ENCODE results near the gene TGDS. TPM values are rescaled to one million over a fixed set of nuclear protein-coding genes. Genes with fewer than 3 reads are reported as not detected.

The TGDS gene
- total and polyA plus RNA-seq, 2 experiments from 2014 or later, result 14.2 to 18.3 TPM

DNA sequence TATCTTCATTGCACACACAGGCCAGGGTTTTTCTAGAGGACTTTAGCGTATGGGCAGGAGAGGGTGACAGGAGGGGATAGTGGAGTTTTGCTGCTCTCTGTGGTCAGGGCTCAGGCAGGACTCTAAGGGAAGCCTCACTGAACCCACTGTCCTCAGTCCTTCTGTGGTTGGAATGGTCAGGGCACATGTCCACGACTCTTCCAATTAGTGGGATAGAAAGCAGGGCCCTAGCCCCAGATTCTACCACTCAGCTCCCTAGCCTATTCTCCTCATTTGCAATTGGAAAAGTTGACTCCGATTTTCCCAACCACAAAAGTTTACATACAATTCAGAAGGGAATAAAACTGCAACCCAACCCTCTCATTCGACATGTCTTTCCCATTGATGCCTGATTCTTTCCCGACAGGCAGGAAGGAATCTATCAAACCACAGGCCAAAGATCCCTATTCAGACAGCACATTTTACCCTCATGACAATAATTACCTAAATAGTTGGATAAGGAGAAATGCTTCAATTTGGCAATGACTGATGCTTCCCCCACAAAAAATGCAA is 38.2 kb downstream of the TGDS start:
- no peaks in the 10 kb centered on the region for H3F3A ChIP-seq (ENCODE audit: insufficient read depth)
- no peak overlapping the region for H3K27ac ChIP-seq
- H3K9me2 ChIP-seq (ENCODE audit: insufficient read depth), result no peaks in the 10 kb centered on the region
- no peak overlapping the region for H3K4me3 ChIP-seq
- H3K4me2 ChIP-seq (ENCODE audit: unreplicated experiment), result no peak overlapping the region
- 77 to 81% methylated on average over 5 of the region's 5 CpGs for WGBS, 2 experiments (ENCODE audit: low coverage in 1 of 2, low lambda C conversion rate in 2 of 2, missing lambda C conversion rate in 2 of 2)
- no peaks in the 10 kb centered on the region for H4K20me1 ChIP-seq (ENCODE audit: insufficient read depth)
- no peak for DNase-seq
- no peak overlapping the region for H3K9ac ChIP-seq
- TF ChIP-seq EZH2 (IDR thresholded peaks at IDR 0.05; ENCODE audit: insufficient read depth, poor library complexity, severe bottlenecking), result no peak
- TF ChIP-seq EZH2phosphoT487 (IDR thresholded peaks at IDR 0.05; ENCODE audit: insufficient read depth, low read depth), result no peak
- no peaks in the 10 kb centered on the region for H3K36me3 ChIP-seq (ENCODE audit: low read depth)
- H3K4me1 ChIP-seq (ENCODE audit: insufficient read depth), result no peaks in the 10 kb centered on the region
- in situ Hi-C loops (cut with MboI), result no loop called here
- H3K9me3 ChIP-seq (ENCODE audit: low read depth), result no peaks in the 10 kb centered on the region
- no peaks in the 10 kb centered on the region for H3K27me3 ChIP-seq (replicated peaks; ENCODE audit: insufficient read depth)
- H2AFZ ChIP-seq, result no peak overlapping the region
- H3K79me2 ChIP-seq (ENCODE audit: insufficient read depth), result no peaks in the 10 kb centered on the region

DNA sequence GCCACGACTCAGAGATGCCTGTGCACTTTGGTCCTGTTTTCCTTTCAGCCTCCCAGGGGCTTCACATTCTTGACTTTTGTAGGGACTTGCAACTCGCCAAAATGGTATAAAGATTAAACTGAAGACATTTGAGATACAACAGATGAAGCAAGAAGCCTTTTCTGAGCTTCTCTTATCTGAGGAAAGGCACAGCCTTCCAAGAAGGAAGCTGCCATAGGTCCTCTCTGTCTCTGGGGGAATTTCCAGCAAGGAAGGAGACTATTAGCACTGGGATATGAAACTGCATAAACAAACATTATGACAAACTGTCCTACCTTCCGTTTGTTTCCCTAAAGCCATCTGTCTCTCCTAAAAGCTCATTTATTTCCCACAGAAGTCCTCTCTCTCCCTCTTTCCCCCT is 39.3 kb downstream of the TGDS start:
- no peak overlapping the region for H3K4me3 ChIP-seq
- in situ Hi-C loops (cut with MboI), result no loop called here
- H3K9ac ChIP-seq, result no peak overlapping the region
- no peaks in the 10 kb centered on the region for H4K20me1 ChIP-seq (ENCODE audit: insufficient read depth)
- TF ChIP-seq EZH2 (IDR thresholded peaks at IDR 0.05; ENCODE audit: insufficient read depth, poor library complexity, severe bottlenecking) (no peak), EZH2phosphoT487 (IDR thresholded peaks at IDR 0.05; ENCODE audit: insufficient read depth, low read depth) (no peak)
- H3K27ac ChIP-seq, result no peak overlapping the region
- no peaks in the 10 kb centered on the region for H3K27me3 ChIP-seq (replicated peaks; ENCODE audit: insufficient read depth)
- H3F3A ChIP-seq (ENCODE audit: insufficient read depth), result no peaks in the 10 kb centered on the region
- no peaks in the 10 kb centered on the region for H3K9me3 ChIP-seq (ENCODE audit: low read depth)
- H3K36me3 ChIP-seq (ENCODE audit: low read depth), result no peaks in the 10 kb centered on the region
- 65 to 68% methylated on average over 3 of the region's 3 CpGs for WGBS, 2 experiments (ENCODE audit: low coverage in 1 of 2, low lambda C conversion rate in 2 of 2, missing lambda C conversion rate in 2 of 2)
- H3K79me2 ChIP-seq (ENCODE audit: insufficient read depth), result no peaks in the 10 kb centered on the region
- no peaks in the 10 kb centered on the region for H3K4me1 ChIP-seq (ENCODE audit: insufficient read depth)
- H2AFZ ChIP-seq, result no peak overlapping the region
- no peak for DNase-seq
- H3K9me2 ChIP-seq (ENCODE audit: insufficient read depth), result no peaks in the 10 kb centered on the region
- no peak overlapping the region for H3K4me2 ChIP-seq (ENCODE audit: unreplicated experiment)

DNA sequence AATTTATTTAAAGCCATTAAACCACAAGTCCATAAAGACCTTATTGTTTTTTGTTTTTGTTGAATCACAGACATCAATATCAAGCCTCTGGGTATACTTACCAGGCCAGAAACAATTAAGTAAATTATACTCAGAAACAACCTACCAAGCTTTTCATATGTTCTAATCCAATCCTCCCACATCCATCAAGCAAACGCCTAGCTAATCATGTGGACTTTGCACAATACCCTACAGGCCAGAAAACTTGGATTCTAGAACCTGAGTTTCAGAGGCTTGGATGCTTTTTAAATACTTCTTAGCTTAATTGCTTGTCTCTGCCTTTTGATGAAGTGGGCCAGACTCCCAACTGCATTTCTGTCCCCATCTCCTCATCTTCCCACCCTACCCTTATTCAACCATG is 39.9 kb downstream of the TGDS start:
- no peaks in the 10 kb centered on the region for H3K4me1 ChIP-seq (ENCODE audit: insufficient read depth)
- H3K27me3 ChIP-seq (replicated peaks; ENCODE audit: insufficient read depth), result no peaks in the 10 kb centered on the region
- no peak for DNase-seq
- H3K4me3 ChIP-seq, result no peak overlapping the region
- TF ChIP-seq EZH2 (IDR thresholded peaks at IDR 0.05; ENCODE audit: insufficient read depth, poor library complexity, severe bottlenecking), result no peak
- TF ChIP-seq EZH2phosphoT487 (IDR thresholded peaks at IDR 0.05; ENCODE audit: insufficient read depth, low read depth), result no peak
- H3F3A ChIP-seq (ENCODE audit: insufficient read depth), result peaks cover 4% of the 10 kb centered on the region
- H3K4me2 ChIP-seq (ENCODE audit: unreplicated experiment), result no peak overlapping the region
- WGBS, 2 experiments (ENCODE audit: low coverage in 1 of 2, low lambda C conversion rate in 2 of 2, missing lambda C conversion rate in 2 of 2), result 19 to 38% methylated on average over 1 of the region's 1 CpG
- no peaks in the 10 kb centered on the region for H3K36me3 ChIP-seq (ENCODE audit: low read depth)
- H3K27ac ChIP-seq, result no peak overlapping the region
- no peaks in the 10 kb centered on the region for H3K9me2 ChIP-seq (ENCODE audit: insufficient read depth)
- H3K9ac ChIP-seq, result no peak overlapping the region
- no peaks in the 10 kb centered on the region for H3K9me3 ChIP-seq (ENCODE audit: low read depth)
- H4K20me1 ChIP-seq (ENCODE audit: insufficient read depth), result no peaks in the 10 kb centered on the region
- no peaks in the 10 kb centered on the region for H3K79me2 ChIP-seq (ENCODE audit: insufficient read depth)
- no peak overlapping the region for H2AFZ ChIP-seq
- in situ Hi-C loops (cut with MboI), result no loop called here

DNA sequence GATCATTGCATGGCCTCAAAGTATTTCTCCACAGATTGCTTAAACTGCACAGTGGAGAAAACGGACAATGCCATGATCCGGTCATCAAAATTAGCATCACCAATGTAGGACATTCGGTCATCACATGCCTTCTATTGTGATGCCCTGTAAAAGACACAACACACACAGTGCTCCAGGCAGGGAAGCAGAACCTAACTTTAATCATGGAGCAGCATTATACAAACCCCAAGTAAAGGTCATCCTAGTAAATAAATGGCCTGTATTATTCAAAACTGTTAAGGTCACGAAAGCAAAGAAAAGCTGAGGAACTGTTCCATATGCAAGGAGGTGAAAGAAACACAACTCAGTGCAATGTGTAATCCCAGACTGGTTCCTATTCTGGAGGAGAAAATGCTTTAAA is 42.2 kb downstream of the TGDS start:
- Histone ChIP-seq H3K4me3 (no peak overlapping the region), H3K4me1 (ENCODE audit: insufficient read depth) (peaks cover 5% of the 10 kb centered on the region; the same call in 1 of the 2 replicates), H3K36me3 (ENCODE audit: low read depth) (no peaks in the 10 kb centered on the region), H3K9me2 (ENCODE audit: insufficient read depth) (no peaks in the 10 kb centered on the region), H2AFZ (no peak overlapping the region), H3K4me2 (ENCODE audit: unreplicated experiment) (no peak overlapping the region), H3F3A (ENCODE audit: insufficient read depth) (peaks cover 19% of the 10 kb centered on the region), H3K79me2 (ENCODE audit: insufficient read depth) (no peaks in the 10 kb centered on the region), H3K27ac (no peak overlapping the region), H3K9me3 (ENCODE audit: low read depth) (no peaks in the 10 kb centered on the region), H3K27me3 (replicated peaks; ENCODE audit: insufficient read depth) (no peaks in the 10 kb centered on the region), H3K9ac (no peak overlapping the region), H4K20me1 (ENCODE audit: insufficient read depth) (no peaks in the 10 kb centered on the region)
- in situ Hi-C loops (cut with MboI), result no loop called here
- DNase-seq, result no peak
- WGBS, 2 experiments (ENCODE audit: low coverage in 1 of 2, low lambda C conversion rate in 2 of 2, missing lambda C conversion rate in 2 of 2), result 91 to 92% methylated on average over 4 of the region's 4 CpGs
- TF ChIP-seq EZH2 (IDR thresholded peaks at IDR 0.05; ENCODE audit: insufficient read depth, poor library complexity, severe bottlenecking), result no peak
- no peak for TF ChIP-seq EZH2phosphoT487 (IDR thresholded peaks at IDR 0.05; ENCODE audit: insufficient read depth, low read depth)

DNA sequence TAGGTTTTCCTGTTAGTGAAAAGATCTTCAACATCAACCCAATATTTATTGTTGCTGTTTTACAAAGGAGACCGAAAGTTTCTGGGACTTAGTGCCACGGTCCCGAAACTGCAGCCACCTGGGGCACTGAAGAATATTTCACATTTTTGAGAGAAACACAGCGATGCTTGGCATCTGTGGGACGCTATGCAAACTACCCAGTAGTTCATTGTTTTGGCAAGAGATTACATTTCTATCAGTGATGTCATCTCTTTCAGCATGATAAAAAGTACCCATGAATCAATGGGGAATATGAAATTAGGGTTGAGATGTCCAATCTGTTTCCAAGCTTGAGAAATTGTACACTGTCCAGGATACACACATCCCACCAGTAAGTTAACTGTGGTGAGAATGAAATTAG is 43.9 kb downstream of the TGDS start:
- Histone ChIP-seq H3K9ac (no peak overlapping the region), H3K27ac (no peak overlapping the region), H3K4me1 (ENCODE audit: insufficient read depth) (peaks cover 10% of the 10 kb centered on the region; the same call in 1 of the 2 replicates), H4K20me1 (ENCODE audit: insufficient read depth) (no peaks in the 10 kb centered on the region), H3K9me2 (ENCODE audit: insufficient read depth) (no peaks in the 10 kb centered on the region), H3K4me3 (no peak overlapping the region), H3K79me2 (ENCODE audit: insufficient read depth) (no peaks in the 10 kb centered on the region), H3K4me2 (ENCODE audit: unreplicated experiment) (no peak overlapping the region), H3K36me3 (ENCODE audit: low read depth) (no peaks in the 10 kb centered on the region), H3K9me3 (ENCODE audit: low read depth) (no peaks in the 10 kb centered on the region), H3F3A (ENCODE audit: insufficient read depth) (peaks cover 28% of the 10 kb centered on the region), H3K27me3 (replicated peaks; ENCODE audit: insufficient read depth) (no peaks in the 10 kb centered on the region), H2AFZ (no peak overlapping the region)
- whole genome bisulfite sequencing, 2 experiments (ENCODE audit: low coverage in 1 of 2, low lambda C conversion rate in 2 of 2, missing lambda C conversion rate in 2 of 2), result 84 to 85% methylated on average over 5 of the region's 5 CpGs
- in situ Hi-C loops (cut with MboI), result no loop called here
- DNase-seq, result no peak
- TF ChIP-seq EZH2 (IDR thresholded peaks at IDR 0.05; ENCODE audit: insufficient read depth, poor library complexity, severe bottlenecking) (no peak), EZH2phosphoT487 (IDR thresholded peaks at IDR 0.05; ENCODE audit: insufficient read depth, low read depth) (no peak)

Data from GM23248 (cell line).